ENCODE measurements around the gene VTI1A.
"Not testable (repeated sequence)": the region's sequence is repeated elsewhere in the genome, so short reads cannot be mapped to it uniquely, and the experiment has no call there.

The VTI1A gene

DNA sequence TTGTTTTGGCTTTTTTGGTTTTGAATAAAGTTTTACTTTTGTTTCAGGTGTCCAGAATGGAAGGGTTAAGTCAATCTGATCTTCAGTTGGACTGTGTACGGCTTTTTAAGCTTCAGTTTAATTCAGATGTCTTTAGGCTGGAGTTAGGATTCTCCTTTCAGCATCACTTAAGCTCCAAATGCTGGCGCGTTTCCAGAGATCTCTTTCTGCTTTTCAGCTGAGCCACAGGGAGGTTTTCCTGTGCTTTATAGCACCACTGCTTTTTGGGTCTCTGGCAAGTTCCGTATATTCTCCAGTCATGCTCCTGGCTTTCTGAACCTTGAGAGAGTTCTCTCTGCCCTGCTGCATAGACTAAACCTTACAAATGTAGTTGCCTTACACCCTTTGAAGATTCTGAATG lies 60.0 kb downstream of the VTI1A start:
- no peak for DNase-seq (ENCODE audit: low spot score)

DNA sequence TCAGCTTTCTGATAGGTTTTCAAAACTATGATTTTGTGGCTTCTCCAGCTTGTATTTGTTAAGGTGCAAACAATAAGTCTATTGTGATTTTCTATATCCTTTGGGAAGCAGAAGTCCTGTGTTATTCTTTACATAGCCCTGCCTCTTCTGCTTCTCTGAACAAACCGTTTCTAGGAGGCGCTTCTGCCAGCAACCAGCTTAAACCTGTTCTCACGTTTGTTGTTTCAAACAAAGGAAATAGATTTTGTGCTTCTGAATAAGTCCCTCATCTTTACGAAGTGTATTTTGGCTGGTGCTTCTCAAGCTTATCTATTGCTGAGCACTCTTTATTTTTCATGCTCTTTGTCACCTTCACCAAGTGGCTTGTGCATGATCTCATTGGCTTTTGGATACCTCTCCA lies 61.0 kb downstream of the VTI1A start:
- DNase-seq (ENCODE audit: low spot score), result no peak

DNA sequence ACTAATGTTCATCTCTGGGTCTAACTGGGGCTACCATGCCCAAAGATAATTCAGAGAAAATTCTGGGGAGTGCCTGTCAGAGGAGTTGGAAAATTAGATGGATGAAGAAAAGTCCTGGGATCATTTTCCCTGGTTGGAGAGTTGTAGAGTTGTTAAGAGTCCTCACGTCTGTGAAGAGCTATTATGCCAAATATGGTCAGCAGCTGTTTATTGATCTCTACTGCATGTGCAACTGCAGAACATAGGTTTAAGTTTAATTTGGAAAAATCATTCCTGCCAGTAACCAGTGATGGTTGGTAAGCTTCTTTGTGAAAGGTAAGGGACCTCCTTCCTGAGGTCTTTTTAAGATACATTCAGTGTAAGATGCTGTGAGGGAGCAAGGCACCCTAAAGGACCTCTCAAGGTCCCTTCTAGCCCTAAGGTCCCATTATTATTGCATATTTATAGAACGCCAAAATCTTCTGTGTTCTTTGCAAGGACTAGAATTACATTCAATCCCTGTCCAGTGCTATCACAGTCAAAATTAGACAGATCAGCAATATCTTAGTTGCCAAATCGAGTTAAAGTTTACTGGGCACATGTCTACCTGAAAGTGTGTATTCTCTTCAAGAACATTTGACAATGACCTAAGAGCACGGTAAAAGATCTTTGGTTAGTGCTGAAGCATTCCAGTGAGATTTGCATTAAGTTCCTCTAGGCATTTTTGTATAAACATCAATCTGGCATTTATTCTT lies 62.7 kb downstream of the VTI1A start:
- DNase-seq (ENCODE audit: low spot score), result no peak

DNA sequence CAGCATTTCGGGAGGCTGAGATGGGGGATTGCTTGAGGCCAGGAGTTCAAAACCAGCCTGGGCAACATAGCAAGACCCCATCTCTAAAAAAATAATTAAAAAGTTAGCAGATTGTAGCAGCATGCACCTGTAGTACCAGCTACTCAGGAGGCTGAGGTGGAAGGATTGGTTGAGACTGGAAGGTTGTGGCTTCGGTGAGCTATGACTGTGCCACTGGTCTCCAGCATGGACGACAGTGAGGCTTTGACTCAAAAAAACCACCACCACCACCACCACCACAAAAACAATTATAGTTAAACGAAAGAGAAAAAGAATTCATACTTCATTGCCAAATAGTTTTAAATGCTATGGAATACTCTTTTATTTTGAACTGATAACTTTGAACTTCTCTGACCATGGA lies 63.4 kb downstream of the VTI1A start:
- DNase-seq (ENCODE audit: low spot score), result no peak

DNA sequence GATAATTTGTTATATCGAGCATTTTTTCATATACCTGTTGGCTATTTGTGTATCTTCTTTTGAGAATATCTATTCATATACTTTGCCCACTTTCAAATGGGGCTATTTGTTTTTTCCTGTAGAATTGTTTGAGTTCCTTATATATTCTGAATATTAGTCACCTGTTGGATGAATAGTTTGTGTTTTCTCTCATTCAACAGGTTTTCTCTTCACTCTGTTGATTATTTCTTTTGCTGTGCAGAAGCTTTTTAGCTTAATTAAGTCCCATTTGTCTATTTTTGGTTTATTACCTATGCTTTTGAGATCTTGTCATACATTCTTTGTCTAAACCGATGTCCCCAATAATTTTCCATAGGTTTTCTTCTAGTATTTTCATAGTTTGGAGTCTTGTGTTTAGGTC lies 65.3 kb downstream of the VTI1A start:
- no peak for DNase-seq (ENCODE audit: low spot score)

DNA sequence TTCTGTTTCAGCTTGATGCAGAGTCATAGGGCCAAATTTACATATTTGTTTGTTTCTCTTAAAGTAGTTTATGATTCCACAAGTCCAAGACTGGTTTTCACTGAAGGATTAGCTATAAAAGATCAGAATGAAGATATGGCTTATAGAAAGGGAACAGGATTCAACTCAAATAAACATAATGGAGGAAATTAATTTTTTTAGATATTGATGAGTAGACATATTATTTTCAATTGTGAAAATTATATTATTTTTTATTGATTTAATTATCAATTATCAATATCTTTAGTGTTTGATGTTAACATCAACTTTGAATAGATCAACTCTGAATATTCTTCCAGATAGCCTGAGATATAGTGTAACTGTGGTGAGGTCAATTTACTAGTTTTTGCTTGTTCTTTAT lies 68.1 kb downstream of the VTI1A start:
- no peak for DNase-seq (ENCODE audit: low spot score)

DNA sequence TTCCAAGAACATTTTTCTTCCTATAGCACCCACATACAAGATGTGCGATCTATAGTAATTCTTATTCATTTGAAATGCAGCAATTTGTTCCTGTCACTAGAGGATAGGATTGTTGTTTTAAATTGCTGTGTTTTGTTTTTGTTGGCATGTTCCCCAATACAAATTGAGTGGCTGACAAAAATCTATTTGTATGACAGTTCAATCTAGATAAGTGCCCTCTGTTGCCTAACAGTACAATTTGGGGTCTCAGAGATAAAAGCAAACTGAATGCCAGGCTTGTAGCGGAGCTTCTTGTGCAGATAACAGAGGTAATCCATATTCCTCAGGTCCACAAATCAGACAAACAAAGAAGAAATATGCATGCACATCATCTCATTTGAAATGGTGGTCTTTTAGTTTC lies 68.8 kb downstream of the VTI1A start:
- no peak for DNase-seq (ENCODE audit: low spot score)

DNA sequence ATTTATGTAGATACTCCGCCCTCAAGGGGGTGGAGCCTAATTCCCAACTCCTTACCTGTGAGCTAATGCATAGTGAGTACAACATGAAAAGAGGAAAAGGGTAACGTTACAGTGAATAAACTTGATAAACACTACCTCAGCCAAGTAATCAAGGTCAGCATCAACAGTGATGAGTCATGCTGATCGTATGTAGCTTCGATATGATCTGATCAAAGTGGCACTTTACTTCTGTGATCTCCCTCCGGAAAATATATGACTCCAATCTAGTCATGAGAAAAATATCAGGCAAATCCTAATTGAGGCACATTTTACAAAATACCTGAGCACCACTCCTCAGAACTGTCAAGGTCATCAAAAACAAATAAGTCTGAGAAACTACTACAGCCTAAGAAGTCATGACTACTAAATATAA lies 70.4 kb downstream of the VTI1A start:
- DNase-seq (ENCODE audit: low spot score), result no peak

DNA sequence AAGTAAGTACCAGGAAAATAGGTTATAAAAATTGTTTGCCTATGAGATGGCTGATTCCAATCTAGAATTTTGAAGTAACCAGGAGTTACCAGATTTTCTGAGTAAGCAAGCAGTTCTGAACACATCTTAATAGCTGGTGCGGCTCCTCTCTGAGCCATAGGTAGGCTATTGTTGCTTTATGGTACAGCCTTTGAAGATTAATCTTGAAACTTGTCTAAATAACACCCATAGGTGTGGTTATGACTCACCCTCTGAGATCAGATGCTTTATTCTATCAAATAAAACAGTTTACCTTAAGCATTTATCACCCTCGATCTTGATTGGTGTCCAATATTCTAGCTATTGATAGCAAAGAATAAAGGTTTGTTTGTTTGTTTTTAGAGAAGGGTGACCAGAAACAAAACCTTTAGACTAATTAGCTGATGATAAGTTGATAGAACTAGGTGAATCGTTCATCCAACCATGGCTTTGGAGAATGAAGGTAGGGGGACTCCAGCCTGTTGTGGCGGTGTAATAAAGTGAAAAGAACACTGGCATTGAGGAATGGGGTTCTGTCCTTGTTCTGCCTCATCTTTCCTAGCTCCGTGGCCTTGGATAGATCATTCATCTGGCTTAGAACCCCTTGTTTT lies 72.2 kb downstream of the VTI1A start:
- DNase-seq (ENCODE audit: low spot score), result no peak

DNA sequence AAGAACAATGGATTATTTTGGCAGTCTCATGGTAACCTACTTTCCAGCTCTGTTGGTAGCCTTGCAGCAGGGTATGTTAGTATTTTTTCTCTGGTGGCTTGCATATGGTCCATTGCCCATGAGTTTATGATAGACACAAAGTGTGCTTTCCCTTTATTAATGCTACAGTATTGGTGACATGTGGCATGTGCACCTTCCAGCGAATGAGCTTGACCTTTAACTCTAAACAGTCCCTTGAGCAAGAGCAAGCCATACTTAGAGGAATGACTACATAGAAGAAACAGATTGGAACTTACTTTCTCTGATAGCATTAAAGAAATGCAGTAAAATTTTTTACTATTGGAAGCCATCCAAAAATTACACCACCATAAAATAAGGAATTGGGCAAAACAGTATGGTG lies 73.9 kb downstream of the VTI1A start:
- DNase-seq (ENCODE audit: low spot score), result no peak

DNA sequence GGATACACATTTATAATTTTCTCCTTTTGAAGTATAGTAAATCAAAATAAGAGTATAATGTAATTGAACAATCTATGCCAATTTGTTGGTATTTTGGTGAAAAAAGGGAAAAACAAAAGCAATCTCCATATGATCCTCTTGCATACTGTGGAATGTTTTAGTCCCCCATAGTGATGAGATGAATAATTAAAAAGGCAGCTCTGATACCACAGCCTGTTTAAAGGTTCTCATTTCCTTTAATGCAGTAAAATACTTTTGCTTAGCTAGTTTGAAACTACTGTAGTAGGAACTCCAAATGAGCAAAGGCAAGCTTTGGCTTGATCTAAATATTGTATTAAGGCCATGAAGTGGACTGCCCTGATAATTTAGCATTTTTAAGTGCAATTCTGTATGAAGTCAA lies 77.6 kb downstream of the VTI1A start:
- DNase-seq (ENCODE audit: low spot score), result no peak

DNA sequence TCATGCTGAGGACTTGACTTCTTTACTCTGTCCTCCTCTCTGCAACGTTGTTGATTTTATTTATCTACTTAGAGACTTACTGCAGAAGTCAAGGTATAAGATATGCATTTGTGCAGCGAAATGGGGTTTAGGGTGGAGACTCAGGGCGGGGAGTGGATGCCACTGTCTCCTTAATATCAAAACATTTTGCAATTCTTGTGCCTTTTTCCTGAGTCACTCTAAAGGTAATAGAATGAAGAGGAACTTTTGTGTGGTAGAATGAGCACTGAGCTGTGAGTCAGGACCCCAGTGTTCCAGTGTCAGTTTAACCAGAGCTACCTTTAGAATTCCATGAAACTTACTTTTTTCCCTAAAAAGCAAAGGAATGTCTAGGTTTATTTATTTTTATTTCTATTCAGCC lies 78.2 kb downstream of the VTI1A start:
- no peak for DNase-seq (ENCODE audit: low spot score)

DNA sequence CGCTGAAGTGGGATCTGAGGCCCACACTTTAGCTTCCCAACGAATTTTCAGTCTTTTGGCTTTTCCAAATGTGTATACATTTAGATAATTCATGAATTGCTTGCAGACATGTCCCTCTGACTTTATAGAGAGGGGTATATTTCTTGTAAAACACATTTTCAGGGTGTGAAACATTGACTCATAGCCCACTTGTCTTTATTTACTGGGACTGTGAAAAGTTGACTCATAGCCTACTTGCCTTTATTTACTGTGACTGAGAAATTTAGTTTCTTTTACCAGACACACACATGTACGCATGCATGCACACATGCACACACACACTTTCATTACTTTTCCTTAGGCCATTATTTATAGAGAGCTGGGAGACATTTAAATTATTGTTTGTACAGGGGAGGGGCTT lies 79.1 kb downstream of the VTI1A start:
- DNase-seq (ENCODE audit: low spot score), result no peak

DNA sequence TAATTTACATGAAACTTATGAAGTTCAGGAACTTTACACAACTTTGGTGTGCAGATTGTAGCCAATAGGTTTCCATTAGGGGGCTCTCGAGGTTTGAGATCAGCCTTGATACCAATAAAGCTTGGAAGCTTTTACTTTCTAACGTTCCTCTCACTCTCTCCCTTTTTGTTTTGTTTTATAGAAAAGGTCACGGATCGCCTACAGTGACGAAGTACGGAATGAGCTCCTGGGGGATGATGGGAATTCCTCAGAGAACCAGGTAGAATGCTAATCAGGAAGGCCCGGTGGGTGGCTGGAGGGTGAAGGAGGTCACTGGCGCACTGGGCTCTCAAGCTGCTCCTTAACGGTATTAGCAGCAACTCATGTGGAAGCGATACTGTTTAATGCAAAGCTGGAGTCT lies 79.9 kb downstream of the VTI1A start:
- DNase-seq (ENCODE audit: low spot score), result no peak

DNA sequence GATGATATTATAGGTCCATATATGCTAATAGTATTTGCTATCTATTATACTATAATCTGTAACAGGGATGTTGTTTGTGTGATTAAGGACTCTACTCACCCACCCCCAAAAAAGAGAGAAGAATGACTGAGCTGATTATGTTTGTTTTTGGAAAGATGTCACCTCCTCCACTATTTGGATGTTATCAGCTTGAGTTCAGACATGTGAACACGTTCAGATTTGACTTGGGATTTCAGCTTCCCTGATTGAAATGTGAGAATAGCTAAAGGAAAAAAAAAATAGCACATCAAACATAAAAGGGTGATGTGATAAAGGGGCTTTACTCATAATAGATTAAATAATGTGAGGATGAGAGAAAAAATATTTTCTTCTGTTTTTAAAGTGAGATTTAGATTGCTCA lies 81.2 kb downstream of the VTI1A start:
- DNase-seq (ENCODE audit: low spot score), result no peak

DNA sequence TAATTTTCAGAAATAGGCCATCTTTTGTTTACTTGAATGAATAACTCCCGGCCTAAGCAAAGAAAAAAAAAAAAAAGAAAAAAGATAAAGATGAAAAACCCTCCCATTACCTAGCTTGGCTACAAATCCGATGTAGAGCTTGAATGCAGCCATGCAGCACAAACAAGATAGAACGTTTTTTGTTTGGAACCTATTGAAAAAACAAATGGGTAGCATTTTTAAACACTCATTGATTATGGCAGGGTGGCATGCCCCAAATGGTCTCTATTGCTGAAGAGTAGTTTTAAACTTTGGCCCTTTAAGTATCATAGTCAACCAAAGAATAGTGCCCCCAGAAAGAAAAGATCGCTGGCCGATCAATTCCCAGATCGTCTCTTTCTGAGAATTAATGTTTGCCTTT lies 84.4 kb downstream of the VTI1A start:
- no peak for DNase-seq (ENCODE audit: low spot score)

DNA sequence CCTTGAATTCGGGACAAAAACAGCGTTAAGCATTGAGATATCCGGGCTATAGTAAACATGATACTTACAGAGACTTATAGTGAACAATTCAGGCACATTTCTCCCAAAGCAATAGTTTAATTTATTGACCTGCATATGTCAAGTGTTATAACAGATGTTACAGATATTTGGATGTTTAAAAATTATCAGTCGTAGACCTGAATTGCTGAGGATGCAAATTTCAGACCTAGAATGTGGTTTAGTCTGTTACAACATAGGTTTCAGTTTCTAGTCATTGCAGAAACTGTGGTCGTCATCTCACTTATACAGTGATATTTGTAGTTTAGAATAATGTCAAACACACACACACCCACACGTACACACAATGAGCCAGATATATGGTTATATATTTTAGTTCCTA lies 85.2 kb downstream of the VTI1A start:
- no peak for DNase-seq (ENCODE audit: low spot score)

DNA sequence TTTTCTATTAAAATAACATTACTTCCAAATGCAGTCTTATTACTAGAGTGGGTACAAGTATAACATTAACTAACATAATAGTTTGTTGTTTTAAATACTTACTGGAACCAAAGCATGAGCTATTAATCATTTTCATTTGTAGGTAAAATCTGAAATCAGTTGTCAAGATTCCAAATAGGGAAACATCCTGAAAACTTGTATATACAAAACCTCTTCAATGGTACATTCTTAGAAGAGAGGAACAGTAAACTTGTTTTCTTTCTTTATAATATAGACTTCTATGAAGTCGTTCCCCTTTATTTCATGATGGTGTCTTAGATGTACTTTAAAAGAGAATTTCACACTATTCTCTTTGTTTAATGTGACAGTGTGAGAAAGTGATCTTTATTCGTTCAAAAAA lies 85.9 kb downstream of the VTI1A start:
- no peak for DNase-seq (ENCODE audit: low spot score)

DNA sequence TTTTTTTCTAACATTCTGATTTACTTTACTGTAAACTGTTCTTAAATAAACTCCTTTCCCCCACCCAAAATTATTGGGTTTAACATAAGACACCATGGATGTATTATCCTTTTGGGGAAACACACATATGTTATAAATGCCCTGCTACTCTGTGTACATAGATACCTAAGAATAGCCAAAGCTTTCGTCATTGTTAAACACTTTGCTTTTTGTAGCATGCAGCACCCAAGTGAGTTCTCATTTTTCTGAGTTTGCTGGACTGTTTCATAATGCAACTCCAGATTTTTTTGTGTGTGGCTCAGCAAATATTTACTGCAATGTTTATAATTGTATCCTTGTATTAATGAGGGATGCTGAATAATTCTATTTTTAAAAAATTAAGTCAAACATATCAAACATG lies 86.9 kb downstream of the VTI1A start:
- DNase-seq (ENCODE audit: low spot score), result no peak

DNA sequence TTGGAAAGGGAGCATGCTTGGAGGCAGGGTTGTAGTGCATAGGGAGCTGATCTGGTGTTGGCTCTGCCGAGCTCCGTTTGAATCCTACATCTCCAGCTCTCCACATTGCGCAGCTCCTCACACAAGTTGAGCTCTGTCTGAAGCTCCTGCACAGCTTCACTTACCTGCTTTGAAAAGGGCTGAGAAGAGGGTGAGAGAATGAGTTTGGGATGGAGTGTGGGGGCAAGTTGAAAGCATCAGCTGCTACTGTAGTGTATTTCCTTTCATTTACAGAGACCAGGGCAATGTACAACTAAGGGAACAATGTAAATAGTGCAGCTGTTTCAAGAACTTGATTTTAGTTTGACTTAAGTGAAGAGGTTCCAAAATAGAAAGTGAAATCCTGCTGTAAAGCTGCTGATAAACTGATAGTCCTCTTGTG lies 88.5 kb downstream of the VTI1A start:
- DNase-seq (ENCODE audit: low spot score), result no peak

DNA sequence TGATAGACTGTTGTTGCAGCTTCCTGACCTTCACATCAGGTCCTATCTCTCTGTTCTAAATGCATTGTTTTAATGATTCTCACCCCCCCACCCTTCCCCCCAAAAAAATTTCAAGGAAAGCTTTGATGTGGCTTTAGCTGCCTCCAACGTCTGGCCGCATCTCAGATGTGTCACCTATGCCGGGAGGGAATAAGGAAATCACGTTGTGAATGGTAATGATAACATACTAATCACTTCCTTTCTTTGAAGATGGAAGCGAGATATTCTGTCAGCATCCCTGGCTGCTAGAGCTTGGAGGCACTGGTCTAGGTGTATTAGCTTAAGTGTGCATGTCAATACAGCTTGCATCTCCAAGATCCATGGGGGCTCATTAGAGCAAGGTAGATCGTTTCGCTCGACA lies 89.6 kb downstream of the VTI1A start:
- no peak for DNase-seq (ENCODE audit: low spot score)

DNA sequence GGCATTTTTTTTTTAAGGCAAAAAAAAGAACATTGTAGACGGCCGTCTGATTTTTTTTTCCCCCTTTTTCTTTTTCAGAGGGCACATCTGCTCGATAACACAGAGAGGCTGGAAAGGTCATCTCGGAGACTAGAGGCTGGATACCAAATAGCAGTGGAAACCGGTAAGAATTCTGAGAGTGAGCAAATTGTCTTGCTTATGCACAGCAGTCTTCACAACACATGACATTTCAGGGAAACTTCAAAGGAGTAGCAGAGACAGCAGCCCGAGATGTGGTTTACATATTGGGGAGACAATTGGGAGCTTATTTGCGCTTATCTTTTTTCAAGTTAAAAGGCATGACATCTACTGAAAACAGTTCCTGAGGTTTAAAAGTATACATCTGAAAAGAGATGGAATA lies 91.2 kb downstream of the VTI1A start:
- DNase-seq (ENCODE audit: low spot score), result no peak

DNA sequence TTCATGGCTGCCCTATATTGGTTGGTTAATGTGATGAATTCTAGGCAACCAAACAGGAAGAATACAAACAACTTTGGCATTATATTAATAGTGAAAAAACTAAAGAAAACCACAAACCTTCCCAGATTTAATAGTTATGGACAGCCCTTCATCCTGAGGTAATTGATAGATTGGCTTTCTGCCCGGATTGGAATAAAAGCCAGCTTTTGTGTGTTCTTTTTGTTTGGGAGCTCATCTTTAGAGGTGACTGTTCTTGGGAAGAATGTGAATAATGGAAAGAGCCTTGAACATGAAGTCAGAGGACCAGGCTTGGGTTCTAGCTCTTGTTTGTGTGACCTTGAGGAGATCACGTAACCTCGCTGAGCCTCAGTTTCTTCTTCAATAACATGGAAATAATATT lies 92.3 kb downstream of the VTI1A start:
- no peak for DNase-seq (ENCODE audit: low spot score)

DNA sequence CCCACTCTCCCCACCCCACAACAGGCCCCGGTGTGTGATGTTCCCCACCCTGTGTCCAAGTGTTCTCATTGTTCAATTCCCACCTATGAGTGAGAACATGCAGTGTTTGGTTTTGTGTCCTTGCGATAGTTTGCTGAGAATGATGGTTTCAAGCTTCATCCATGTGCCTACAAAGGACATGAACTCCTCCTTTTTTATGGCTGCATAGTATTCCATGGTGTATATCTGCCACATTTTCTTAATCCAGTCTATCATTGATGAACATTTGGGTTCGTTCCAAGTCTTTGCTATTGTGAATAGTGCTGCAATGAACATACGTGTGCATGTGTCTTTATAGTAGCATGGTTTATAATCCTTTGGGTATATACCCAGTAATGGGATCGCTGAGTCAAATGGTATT lies 95.8 kb downstream of the VTI1A start:
- not testable (repeated sequence) for DNase-seq (ENCODE audit: low spot score)

Data from Ammon's horn (tissue), 1 donor.